DOHH2 (cell line): ENCODE data around the gene OR52E8.

Experiments used
- CTCF ChIP-seq: fragments of 200-600 bp; sonication (generic); IDR thresholded peaks from one replicate; pipeline ENCODE4 v1.5.1; 2014; ENCODE audit warnings: antibody characterized with exemption, mild to moderate bottlenecking, low read depth, low read length; ENCODE audit not compliant: poor library complexity, severe bottlenecking
- EZH2phosphoT487 ChIP-seq: fragments of 200-600 bp; sonication (generic); IDR thresholded peaks from 2 replicates; pipeline ENCODE4 v1.6.1; 2017; ENCODE audit warnings: borderline replicate concordance, mild to moderate bottlenecking, antibody characterized with exemption, low read length, moderate library complexity, mixed read lengths

- TF ChIP-seq CTCF (no peak), EZH2phosphoT487 (no peak)
These were observed 8.3 kb upstream of the OR52E8 start for GRCh38 chr11:5865826-5866225.
